ENCODE measurements around the gene PTPMT1.

DNA sequence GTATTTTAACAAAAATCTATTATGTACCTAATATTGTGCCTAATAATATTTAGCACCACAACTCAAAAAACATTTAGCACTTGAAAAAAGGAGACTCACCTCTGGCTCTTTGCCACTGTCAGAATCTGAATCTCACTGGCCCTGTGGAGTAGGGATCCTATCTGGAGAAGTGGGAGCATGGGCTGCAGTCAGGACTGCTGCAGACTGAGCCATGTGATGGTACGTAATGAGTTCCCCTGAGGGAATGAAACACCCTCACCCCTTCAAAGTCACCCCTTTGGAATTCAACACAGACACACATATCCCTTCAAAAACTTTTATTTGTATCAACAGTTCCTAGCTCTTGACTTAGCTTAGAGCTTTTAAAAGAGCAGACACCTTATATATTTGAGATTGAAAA is 6.5 kb downstream of the PTPMT1 start:
- TF ChIP-seq, protein P1, sequence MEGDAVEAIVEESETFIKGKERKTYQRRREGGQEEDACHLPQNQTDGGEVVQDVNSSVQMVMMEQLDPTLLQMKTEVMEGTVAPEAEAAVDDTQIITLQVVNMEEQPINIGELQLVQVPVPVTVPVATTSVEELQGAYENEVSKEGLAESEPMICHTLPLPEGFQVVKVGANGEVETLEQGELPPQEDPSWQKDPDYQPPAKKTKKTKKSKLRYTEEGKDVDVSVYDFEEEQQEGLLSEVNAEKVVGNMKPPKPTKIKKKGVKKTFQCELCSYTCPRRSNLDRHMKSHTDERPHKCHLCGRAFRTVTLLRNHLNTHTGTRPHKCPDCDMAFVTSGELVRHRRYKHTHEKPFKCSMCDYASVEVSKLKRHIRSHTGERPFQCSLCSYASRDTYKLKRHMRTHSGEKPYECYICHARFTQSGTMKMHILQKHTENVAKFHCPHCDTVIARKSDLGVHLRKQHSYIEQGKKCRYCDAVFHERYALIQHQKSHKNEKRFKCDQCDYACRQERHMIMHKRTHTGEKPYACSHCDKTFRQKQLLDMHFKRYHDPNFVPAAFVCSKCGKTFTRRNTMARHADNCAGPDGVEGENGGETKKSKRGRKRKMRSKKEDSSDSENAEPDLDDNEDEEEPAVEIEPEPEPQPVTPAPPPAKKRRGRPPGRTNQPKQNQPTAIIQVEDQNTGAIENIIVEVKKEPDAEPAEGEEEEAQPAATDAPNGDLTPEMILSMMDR (IDR thresholded peaks at IDR 0.05 in 8 of 11, conservative IDR thresholded peaks at IDR 0.05 in 3 of 11): no peak
- TF ChIP-seq POLR2A (IDR thresholded peaks at IDR 0.05) (no peak), POLR2AphosphoS5 (IDR thresholded peaks at IDR 0.05) (no peak)
